NB4 (cell line): ENCODE measurements around the gene LRCOL1.

Experiments
- CTCF ChIP-seq: IDR thresholded peaks from one replicate; pipeline ENCODE4 v1.5.1; 2012; ENCODE audit warnings: low read depth, low read length
- MAX ChIP-seq: IDR thresholded peaks from 2 replicates; pipeline ENCODE4 v1.6.1; 2011; ENCODE audit warnings: low read depth, low read length
- MYC ChIP-seq: IDR thresholded peaks from 2 replicates; pipeline ENCODE4 v1.6.1; 2011; ENCODE audit warnings: low read depth, low read length
- POLR2A ChIP-seq: IDR thresholded peaks from 2 replicates; pipeline ENCODE4 v1.6.1; 2011; ENCODE audit warnings: mild to moderate bottlenecking; ENCODE audit not compliant: insufficient read length; ENCODE audit errors: extremely low read depth

- TF ChIP-seq CTCF (no peak), POLR2A (no peak), MAX (no peak), MYC (no peak)
Measured at GRCh38 chr12:132579744-132580143, 30.6 kb downstream of the LRCOL1 start.
